HG03442 (cell line): Measurements from ENCODE around the gene XG.
"Not testable (repeated sequence)": the region's sequence is repeated elsewhere in the genome, so short reads cannot be mapped to it uniquely, and the experiment has no call there.

Experiments
- ATAC-seq: cut with Tn5 transposase; IDR thresholded peaks from one replicate; pipeline ENCODE4 v1.9.1; 2021; ENCODE audit warnings: mild to moderate bottlenecking, moderate library complexity; ENCODE audit not compliant: unreplicated experiment

The XG gene

GRCh38 chrX:2732649-2733048 is 19.2 kb upstream of the XG start:
- no peak for ATAC-seq

DNA sequence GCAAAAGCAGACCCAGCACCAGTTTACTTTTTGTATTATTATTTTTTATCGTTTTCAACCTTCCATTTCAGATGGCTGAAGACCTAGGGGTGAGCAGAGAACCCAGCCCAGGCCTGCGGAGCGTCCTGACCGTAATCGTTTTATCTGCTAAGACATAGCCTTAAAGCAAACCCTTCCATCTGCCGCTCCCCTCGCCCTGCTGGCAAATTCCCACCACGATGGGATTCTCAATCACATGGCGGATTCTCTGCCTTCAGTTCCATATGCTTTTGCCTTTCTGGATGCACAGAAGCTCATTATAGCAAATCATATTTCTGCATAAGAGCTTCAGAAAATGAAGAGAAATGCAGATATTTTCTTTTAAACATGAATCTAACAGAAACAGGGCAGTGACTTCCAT is 18.6 kb upstream of the XG start:
- no peak for ATAC-seq

DNA sequence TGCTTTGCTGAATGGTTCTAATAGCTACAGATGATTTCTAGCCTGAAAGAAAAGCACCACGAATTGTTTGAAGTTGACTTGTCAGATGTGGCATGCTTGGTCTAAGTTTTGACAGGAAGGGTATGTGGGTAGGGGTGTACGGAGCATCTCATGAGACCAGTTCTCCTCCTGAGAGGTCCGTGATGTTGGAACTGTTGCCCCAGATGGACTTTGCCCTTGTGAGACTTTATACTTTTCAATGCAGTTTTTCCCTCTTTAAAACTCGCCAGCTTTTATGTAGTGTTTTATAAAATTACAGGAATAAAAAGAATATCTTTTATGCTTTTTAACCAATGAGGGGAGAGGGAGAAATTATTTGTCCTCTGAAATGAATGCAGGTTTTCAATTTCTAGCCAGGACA is 16.6 kb upstream of the XG start:
- no peak for ATAC-seq

- no peak for ATAC-seq
These were observed 11.2 kb upstream of the XG start for GRCh38 chrX:2740672-2741071.

GRCh38 chrX:2741386-2741785 is 10.5 kb upstream of the XG start:
- no peak for ATAC-seq

DNA sequence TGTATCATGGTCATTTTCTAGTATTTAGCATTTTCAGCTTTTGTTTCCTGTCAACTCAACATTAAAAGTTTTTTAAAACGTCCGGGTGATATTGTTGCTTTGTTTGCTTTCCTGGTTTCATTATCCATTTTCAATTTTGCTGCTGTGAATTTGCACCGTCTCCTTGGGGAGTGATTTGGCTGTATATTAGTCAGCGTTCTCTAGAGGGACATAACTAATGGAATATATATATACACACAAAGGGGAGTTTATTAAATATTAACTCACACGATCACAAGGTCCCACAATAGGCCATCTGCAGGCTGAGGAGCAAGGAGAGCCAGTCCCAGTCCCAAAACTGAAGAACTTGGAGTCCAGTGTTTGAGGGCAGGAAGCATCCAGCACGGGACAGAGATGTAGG is 5.6 kb upstream of the XG start:
- not testable (repeated sequence) for ATAC-seq

DNA sequence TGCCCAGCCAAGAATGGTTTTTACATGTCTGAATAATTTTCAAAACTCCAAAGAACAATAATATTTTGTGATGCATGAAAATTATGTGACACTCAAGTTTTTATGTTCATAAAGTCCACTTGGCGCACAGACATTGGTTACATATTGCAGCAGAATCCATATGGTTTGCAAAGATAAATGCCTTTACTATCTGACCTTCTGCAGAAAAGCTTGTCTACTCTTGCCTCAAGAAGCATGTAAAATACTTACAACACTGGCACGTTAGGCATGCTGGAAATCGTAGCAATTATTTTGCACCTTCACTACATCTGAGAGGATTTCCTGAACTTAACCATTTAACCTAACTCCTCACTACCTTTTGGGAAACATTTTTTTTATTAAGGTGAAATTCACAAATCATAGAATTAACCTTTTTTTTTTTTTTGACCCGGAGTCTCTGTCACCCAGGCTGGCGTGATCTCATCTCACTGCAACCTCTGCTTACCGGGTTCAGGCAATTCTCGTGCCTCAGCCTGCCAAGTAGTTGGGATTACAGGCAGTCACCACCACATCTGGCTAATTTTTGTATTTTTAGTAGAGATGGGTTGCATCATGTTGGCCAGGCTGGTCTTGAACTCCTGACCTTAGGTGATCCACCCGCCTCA is 3.5 kb upstream of the XG start:
- ATAC-seq = no peak

DNA sequence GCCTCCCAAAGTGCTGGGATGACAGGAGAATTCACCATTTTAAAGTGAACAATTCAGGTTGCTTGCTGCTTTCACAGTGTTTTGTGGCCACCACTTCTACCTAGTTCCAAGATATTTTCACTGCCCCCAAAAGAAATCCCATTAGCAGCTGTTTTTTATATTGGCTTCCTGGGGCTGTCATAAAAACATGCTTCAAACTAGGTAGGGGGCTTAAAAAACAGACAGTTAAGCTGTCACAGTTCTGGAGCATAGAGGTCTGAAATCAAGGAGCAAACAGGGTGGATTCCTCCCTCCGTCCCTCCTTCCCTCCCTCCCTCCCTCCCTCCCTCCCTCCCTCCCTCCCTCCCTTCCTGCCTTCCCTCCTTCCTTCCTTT is 3.0 kb upstream of the XG start:
- no peak for ATAC-seq

GRCh38 chrX:2751291-2751690 is 549 bp upstream of the XG start:
- no peak for ATAC-seq

DNA sequence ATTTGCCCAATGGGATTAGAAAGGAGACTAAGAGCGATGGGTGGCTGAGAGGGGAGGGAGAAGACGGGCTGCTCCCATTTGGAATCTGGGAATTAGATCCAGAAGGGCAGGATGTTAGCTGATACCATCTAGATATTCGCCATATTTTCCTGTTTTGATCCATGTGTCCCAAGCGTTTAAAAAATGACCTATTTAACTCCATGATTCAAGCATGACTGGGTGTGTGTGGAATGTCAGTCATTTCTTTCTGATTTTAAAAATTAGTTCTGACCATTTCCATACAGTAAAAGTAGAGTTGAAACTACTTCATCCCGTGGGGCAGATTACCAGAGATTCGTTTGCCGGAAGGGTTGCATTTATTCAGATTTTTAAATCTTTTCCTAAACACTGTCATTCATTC is 601 bp downstream of the XG start:
- ATAC-seq = not testable (repeated sequence)

GRCh38 chrX:2755163-2755715 is 3.4 kb downstream of the XG start:
- ATAC-seq = not testable (repeated sequence)

DNA sequence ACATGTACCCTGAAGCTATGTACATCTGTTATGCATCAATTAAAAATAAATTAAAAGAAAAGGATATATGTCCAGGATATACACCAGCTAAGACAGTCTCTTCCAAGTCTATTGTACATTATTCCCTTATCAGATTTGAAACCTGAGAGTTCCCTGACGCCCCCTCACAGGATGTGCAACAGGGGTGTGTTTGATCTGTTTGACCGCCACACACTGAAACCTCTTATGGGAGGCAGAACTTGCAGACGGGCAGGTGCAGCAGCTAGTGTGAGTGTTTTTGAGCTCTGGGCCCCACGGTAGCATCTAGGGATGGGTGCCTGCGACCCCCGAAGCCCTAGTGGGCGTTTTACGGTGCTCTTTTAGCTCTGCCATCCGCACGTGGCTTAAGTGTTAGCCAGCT is 4.7 kb downstream of the XG start:
- no peak for ATAC-seq

- no peak for ATAC-seq
These were observed 9.4 kb downstream of the XG start for GRCh38 chrX:2761246-2761645.

DNA sequence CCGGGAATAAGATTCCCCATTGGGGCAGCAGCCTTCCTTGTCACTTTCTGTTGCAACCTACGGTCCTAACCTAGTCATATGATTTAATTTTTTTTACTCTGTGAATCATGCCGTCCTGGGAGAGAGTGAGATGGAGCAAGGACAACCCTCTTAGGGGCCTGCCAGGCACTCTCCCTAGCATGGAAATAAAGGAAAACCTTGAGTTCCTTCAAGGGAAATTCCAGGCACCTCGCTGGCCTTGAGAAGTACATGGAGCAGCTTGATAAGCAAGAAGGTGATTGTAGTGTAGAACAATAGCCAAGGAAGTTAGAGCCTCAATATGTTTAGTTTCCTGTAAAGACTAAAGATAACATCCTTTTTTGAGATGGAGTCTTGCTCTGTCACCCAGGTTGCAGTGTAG is 10.8 kb downstream of the XG start:
- ATAC-seq = not testable (repeated sequence)

- not testable (repeated sequence) for ATAC-seq
These were observed 13.1 kb downstream of the XG start for GRCh38 chrX:2764766-2765548.

GRCh38 chrX:2765549-2765830 is 13.7 kb downstream of the XG start:
- ATAC-seq = no peak

GRCh38 chrX:2766906-2767305 is 15.1 kb downstream of the XG start:
- no peak for ATAC-seq

DNA sequence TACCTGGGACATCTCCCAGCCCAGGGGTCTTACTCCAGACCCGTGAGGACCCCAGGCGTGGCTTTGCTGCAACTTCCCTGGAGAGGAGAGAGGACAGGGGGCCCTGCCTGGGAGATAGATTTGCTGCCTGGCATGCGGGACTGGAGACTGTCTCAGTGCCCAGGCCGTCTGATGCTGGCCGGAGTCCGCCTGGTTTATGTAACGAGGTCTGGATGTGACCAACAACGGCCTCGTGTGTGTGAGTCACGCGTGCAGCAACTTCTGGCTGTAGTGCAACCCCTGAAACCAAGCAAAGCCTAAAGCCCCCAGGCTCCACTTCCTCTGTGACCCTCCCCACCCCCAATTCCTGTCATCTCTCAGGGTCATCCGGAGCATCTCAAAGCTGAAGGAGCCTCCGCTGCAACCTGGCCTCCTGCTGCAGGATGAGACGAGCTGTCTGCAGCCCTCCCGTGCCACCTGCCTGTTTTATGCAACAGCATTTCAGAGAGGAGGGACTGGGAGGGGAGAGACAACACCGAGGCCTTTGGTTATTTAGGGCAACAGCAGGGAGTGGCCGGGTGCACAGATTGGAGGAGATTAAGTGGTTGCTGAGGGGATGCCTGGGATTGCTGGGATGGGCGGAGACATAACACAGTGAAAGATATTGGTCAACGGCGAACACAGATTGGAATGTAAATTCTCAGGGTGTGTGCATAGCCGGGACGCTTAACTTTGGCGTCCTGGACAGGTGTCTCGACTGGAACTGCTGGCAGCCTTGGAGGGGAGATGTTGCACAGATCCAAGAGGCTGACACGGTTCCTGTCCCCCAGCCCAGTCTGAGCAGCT is 16.0 kb downstream of the XG start:
- no peak for ATAC-seq

DNA sequence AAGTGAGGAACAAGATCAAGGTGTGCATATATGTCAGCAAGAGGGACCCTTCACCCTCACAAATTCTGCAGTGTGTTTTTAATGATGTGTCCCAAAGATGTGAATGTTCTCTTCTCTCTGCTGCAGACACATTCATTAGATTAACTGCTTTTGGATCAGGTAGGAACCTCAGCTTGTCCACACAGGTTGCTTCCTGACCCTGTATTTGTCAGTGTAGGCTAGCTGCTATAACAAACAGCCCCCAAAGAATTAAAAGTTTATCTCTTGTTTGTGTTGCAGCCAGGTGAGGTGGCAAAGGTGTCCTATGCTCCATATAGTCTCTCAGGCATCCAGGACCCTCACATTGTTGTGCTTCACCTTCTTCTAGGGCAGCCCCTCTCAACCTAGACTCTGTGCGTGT is 17.8 kb downstream of the XG start:
- ATAC-seq = no peak

DNA sequence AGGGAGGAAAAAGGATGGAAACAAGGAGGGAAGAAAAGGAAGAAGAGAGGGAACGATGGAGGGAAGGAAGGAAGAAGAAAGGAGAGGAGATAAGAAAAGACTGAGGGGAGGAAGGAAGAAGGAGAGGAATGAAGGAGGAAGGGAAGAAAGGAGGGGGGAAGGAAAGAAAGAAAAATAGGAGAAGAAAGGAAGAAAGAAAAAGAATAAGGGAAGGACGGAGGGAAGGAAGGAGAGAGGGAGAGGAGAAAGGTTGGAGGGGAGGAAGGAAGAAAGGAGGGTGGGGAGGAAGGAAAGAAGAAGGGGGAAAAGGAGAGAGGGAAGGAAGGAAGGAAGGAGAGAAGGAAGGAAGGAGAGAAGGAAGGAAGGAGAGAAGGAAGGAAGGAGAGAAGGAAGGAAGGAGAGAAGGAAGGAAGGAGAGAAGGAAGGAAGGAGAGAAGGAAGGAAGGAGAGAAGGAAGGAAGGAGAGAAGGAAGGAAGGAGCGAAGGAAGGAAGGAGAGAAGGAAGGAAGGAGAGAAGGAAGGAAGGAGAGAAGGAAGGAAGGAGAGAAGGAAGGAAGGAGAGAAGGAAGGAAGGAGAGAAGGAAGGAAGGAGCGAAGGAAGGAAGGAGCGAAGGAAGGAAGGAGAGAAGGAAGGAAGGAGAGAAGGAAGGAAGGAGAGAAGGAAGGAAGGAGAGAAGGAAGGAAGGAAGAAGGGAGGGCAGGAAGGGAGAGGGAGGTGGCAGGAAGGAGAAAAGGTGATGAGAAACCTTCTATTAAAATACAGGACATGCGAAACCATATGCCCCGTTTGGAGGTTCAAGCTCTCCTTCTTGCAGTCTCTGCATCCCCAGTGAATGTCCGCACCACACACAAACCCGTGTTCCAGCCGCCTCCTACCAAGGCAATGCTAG is 21.6 kb downstream of the XG start:
- ATAC-seq = not testable (repeated sequence)

- no peak for ATAC-seq
These were observed 22.2 kb downstream of the XG start for GRCh38 chrX:2774057-2774456.
